Keratinocyte (primary cell): ENCODE measurements around the gene ANO2.

Experiments used
- EZH2 ChIP-seq: IDR thresholded peaks from one replicate; pipeline ENCODE4 v1.6.1; 2012; ENCODE audit warnings: inconsistent platforms, mild to moderate bottlenecking, low read length, moderate library complexity
- TF ChIP-seq, protein P1 (sequence below), 3 experiments: IDR thresholded peaks in 1 of 3; conservative IDR thresholded peaks in 1 of 3; optimal IDR thresholded peaks in 1 of 3; 2 replicates in 2 of 3; 3 replicates in 1 of 3; pipeline versions ENCODE3 to v1.5.1; 2011; ENCODE audit warnings: low read length in 3 of 3, mild to moderate bottlenecking in 3 of 3, moderate library complexity in 2 of 3, control low read depth in 1 of 3, inconsistent platforms in 1 of 3; ENCODE audit not compliant: insufficient read depth in 2 of 3; ENCODE audit errors: extremely low read depth in 1 of 3

DNA sequence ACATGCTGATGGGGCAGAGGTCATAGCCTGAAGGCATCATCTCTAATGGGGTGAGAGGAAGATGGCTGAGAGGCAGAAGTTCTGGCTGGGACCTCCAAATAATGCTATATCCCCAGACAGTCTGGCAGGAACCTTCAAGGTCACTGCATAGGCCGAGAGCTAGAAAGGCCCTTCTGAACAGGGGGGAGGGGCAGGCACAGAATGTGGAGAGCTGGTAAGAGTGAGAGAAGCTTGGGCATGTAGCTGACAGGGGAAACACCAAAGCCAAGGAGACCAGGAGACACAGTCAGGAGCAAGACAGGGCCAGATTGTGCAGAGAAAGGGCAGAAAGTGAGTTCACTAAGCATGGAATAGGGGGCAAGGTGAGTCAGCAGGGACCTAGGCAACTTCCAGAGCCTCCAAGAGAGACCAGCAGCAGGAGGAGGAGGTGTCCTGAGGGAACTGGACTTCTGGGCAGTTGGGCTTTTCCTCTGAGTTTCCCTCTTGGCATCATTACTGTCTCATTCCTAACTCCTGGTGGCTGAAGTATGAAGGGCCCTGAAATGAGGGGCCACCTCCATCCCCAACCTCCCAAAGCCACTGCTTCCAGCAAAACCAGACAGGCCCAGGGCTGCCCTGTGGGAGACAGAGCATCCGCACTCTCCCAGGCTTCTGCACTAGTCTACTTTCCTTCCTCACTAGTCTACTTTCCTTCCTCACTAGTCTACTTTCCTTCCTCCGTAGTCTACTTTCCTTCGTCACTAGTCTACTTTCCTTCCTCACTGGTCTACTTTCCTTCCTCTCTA is 17.1 kb downstream of the ANO2 start:
- TF ChIP-seq, protein P1, sequence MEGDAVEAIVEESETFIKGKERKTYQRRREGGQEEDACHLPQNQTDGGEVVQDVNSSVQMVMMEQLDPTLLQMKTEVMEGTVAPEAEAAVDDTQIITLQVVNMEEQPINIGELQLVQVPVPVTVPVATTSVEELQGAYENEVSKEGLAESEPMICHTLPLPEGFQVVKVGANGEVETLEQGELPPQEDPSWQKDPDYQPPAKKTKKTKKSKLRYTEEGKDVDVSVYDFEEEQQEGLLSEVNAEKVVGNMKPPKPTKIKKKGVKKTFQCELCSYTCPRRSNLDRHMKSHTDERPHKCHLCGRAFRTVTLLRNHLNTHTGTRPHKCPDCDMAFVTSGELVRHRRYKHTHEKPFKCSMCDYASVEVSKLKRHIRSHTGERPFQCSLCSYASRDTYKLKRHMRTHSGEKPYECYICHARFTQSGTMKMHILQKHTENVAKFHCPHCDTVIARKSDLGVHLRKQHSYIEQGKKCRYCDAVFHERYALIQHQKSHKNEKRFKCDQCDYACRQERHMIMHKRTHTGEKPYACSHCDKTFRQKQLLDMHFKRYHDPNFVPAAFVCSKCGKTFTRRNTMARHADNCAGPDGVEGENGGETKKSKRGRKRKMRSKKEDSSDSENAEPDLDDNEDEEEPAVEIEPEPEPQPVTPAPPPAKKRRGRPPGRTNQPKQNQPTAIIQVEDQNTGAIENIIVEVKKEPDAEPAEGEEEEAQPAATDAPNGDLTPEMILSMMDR (optimal IDR thresholded peaks at IDR 0.05 in 1 of 3, IDR thresholded peaks at IDR 0.05 in 1 of 3, conservative IDR thresholded peaks at IDR 0.05 in 1 of 3; ENCODE audit: extremely low read depth in 1 of 3, insufficient read depth in 2 of 3, low read length in 3 of 3): no peak
- no peak for TF ChIP-seq EZH2
